ENCODE data around the gene MYL10.

The MYL10 gene

DNA sequence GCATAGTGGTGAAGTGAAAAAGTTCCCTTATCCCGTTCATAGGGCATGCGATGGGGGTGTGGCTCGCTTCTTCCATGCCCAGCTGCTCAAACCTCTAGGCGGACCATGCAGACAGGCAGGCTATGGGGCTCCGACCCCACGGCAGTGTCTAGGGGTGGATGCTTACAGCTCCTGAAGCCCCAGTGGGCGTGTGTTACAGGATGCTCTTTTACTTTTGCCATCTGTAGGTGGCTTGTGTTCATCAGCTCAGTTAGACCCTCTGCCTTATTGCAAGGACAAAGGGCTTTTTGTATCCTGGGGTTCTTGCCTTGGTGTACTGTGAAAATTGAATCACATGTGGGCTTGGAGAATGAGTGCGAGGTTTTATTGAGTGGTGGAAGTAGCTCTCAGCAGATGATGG lies at the start of gene MYL10:
MYL10 (minus strand) TSS at position 126 of the 400 bp plus-strand sequence. CDS start 178 bp downstream, outside the sequence.
- DNase-seq: no peak

DNA sequence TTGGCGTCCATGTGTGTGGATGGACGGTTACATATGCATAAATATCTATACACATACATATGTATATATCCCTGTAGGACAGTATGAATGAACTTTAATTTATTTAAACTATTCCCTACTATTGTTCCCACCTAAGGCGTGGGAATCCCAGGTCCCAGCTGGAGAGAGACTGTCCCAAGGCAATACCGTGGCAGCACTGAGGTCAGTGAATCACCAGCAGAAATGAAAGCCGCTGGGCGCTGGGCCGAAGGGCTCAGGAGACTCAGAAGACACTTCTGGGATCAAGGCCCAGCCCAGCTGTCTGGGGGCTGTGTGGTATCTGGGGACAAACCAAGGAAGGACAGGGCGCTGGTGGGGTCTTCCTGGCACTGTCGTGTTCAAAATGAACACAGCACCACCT lies 49.6 kb upstream of the MYL10 start:
- no peak for DNase-seq

- DNase-seq: no peak
Measured at GRCh38 chr7:101677797-101678479, 48.8 kb upstream of the MYL10 start.

DNA sequence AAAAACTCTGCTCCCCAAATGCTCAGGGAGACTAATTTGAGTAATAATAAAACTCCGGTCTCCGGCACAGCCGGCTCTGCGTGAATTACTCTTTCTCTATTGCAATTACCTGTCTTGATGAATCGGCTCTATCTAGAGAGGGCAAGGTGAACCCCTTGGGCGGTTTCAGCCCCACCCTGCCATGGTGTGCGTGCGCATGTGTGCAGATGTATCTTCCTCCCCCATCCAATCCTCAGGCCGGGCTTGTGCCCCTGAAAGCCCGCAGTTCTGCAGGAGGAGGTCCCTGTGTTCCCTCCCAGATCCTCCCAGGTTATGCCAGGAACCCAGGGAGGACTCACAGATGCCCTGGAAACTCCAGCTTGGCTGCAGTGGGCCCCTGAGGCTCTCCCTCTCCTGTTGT lies 48.3 kb upstream of the MYL10 start:
- no peak for DNase-seq

DNA sequence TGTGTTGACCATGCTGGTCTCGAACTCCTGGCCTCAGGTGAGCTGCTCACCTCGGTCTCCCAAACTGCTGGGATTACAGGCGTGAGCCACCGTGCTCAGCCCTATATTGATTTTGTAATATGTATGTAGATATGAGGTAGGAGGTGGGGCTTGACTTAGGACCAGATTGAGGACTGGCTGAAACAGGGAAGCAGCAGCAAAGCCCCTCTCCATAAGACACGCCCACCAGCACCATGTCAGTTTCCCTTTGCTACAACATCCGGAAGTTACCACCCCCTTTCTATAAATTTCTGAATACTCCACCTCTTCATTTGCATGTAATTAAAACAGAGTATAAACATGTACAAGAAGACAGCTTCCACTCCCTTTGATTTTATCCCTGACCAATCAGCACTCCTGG lies 47.9 kb upstream of the MYL10 start:
- DNase-seq: no peak

GRCh38 chr7:101676062-101676598 lies 47.0 kb upstream of the MYL10 start:
- no peak for DNase-seq

GRCh38 chr7:101674439-101674838 lies 45.3 kb upstream of the MYL10 start:
- DNase-seq: no peak

DNA sequence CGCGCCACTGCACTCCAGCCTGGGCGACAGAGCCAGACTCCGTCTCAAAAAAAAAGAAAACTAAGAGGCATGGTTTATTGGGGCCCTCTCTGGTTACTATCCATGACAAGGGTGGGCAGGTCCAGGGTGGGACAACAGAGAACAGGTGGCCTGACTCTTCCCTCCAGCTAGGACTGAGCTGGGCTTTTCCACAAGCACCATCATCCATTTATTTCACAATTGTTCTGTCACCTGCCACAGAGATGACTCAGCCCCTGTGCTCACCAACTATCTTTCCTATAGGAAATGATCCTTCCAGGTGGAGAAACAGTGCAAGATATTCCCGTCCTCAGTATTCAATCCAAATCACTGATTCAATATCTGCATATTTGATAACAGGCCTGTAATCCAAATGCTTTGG lies 44.9 kb upstream of the MYL10 start:
- DNase-seq: no peak

DNA sequence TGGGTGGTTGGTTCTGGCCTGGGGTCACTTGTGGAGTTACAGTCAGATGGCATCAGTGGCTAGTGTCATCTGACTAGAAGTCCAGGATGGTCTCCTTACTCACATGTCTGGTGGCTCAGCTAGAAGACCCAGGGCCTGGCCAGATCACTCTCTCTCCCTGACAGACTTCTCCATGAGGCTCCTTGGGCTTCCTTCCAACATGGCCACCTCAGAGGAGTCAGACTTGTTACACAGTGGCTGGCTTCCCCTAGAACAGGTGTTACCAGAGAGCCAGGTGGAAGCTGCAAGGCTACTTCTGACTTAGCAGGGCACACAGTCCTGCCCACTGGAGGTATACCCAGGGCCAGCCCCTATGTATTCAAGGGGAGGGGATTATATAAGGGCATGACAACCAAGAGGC lies 44.2 kb upstream of the MYL10 start:
- DNase-seq: no peak

DNA sequence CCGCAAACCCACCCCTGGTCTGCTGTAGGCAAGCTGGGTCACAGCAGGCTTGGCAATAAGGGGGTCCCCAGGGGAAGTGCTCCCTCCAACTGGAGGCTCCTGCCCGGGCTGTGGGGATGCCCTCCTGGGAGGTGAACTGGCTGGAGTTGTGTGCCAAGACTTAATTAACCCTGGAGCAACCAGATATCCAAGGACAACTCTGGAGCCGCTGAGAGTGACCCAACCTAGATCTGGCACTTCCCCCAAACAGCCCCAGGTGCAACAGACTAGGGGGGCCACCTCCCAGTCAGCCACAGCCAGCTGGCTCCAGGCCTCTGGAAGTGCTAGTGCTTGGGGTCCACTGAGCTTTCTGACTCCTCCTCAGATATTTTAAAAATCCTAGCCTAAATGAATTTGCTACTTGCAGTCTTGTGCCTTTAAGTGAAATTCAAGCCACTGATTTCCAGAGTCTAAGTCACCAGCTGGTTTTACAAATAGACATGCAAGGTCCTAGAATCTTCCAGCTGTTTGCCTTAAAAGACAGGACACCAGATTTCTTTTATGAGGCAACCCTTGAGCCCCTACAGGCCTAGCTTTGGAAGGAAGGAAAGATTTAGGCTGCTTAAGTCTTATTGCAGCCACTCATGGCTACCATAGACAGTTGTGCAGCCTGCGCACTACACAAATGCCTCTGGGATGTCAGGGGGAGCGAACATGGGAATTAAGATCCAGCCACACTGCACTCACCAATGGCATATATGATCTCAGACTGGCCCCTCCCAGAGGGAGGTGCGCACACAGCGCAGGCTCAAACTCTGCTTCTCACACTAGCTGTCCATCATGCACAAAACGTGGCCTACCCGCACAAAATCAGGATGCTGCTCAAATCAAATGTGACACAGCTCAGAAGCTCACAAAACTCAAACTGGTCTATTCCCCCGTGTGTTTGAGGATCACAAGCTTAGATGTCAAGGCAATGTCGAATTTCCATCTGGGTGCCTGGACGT lies 42.6 kb upstream of the MYL10 start:
- no peak for DNase-seq

DNA sequence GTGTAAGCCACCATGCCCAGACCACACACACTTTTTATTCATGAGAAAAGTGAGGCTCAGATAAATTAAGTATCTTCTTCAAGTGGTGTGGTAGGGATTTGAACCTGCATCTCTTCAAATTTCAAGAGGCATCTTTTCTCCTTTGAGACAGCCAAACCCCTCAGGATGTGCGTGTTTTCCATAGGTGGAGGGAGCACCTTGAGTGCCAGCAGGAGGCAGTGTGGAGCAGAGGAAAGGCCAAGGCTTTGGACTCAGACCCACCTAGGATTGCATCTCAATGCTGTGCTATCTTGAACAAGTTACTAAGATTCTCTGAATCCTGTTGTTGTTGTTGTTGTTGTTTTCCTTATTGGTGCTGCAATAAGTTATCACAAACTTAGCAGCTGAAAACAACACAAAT lies 40.2 kb upstream of the MYL10 start:
- DNase-seq: no peak

GRCh38 chr7:101668726-101669125 lies 39.6 kb upstream of the MYL10 start:
- no peak for DNase-seq

DNA sequence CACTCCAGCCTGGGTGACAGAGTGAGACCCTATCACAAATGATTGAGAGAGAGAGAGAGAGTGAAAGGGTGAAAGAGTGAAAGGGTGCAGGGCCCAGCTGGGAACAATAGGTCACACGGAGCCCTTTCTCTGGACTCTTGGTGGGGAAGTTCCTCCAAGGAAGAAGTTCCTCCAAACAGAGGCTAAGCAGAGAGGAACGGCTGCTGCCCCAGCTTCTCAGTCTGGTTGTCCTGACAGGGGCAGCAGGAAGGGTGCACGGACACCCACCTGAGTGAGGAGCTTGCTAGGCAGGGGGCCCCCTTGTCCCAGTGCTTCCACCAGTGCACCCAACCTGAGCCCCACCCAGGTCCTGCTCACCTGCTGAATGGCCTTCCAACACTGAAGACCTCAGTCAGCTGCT lies 38.8 kb upstream of the MYL10 start:
- DNase-seq: no peak

DNA sequence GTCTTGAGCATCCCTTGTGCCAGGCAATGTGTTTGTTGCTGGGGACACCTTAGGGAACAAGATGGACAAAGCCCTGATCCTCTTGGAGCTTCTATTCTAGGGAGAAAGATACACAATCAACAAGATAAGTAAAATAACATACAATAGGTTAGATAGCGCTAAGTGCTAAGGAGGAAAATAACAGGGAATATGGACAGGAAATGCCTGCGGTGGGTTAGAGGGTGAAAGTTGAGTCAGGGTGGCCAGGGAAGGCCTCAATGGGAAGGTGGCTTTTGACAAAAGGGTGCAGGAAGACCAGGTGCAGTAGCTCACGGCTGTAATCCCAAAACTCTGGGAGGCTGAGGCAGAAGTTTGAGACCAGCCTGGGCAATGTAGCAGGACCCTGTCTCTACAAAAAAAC lies 38.3 kb upstream of the MYL10 start:
- DNase-seq: no peak

DNA sequence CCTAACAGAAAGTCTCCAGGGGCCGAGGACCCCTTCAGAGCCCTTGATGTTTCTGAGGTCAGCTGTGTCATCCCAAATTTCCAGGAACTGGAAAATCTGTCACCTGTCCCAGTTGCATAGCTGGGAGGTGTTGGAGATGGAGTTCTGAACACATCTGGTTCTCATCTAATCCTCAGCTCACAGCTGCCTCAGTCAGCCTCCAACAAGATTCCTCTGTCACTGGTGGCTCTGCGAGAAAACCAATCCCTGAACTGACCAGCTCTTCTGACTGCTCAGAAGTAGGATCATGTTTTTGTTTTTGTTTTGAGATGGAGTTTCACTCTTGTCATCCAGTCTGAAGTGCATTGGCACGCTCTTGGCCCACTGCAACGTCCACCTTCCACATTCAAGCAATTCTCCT lies 37.6 kb upstream of the MYL10 start:
- no peak for DNase-seq

- DNase-seq: no peak
Measured at GRCh38 chr7:101666293-101666692, 37.2 kb upstream of the MYL10 start.

GRCh38 chr7:101664893-101665471 lies 35.9 kb upstream of the MYL10 start:
- no peak for DNase-seq

DNA sequence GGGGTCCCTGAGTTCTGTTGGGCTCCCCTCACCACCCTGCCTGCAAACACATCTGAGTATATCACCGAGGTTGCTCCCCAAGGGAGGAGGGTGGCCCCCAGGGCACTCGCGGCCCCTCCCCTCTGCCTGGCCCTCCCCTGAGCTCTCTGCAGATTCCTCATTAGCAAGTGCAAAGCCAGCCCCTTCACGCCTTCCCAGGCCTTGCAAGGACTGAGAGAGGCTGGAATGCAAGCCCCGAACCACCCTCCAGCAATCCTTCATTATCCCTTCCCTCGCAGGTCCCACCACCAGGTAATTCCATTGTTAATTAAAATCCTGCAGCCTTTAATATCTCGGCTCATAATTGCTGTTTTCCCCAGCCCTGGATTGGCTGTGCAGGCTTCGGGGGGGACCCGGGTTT lies 35.3 kb upstream of the MYL10 start:
- no peak for DNase-seq

- no peak for DNase-seq
Measured at GRCh38 chr7:101663747-101664146, 34.7 kb upstream of the MYL10 start.

GRCh38 chr7:101662447-101662998 lies 33.4 kb upstream of the MYL10 start:
- no peak for DNase-seq

DNA sequence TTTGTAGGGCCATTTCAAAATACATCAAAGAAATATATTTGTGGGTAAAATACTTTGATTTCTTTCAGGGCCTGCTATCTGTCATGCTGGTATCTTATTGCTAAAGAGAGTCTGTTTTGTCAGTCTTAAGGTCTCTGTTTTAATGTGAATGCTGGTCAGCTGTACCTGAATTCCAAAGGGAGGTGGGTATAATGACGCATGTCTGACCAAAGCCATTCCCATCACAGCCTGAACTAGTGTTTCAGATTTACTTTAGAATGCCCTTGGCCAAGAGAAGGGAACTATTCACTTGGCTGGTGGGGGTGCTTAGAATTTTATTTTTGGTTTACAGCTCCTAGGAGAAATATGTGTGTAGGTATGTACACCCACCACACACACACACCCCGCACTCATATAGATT lies 30.6 kb upstream of the MYL10 start:
- no peak for DNase-seq

DNA sequence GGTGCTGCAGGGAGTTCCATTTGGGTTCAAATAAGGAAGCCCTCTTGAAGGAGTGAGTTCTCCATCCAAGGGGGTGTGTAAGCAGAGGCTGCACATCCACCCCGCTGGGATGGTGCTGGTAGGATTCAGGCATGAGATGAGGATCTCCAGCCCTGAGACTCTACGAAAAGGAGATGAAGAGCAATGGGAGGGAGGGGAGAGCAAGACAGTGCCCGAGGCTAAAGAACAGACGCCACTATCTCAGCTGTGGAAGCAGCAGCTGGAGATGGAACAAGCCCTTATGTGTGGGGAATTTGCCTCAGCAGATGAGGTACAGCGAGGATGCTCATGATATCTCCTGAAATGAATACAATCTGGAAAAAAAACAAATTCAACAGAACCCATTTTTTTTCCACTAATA lies 28.1 kb upstream of the MYL10 start:
- DNase-seq: no peak

DNA sequence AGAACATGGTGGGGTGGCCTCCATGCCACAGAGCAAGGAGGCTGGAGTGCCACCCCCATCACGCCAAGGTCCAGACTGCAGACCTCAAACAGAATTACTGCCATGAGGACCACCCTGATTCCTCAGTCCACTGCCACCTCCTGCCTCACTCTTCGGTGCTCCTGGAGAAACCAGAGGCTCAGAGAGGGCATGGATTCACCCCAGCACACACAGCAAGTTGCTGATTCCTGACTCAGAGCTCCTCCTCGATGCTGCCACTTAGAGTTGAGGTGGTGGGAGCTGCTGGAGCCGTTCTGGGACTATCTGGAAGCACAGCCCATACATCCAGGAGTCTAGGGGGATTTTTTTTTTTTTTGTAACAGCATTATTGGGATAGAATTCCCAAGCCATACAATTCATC lies 22.0 kb upstream of the MYL10 start:
- DNase-seq: no peak

Measured in NCI-H1092 (cell line).